HEK293T (cell line): ENCODE measurements around the gene KRT38.

Experiments
- BHLHE40 ChIP-seq: fragments of 450-650 bp; IDR thresholded peaks from 2 replicates; pipeline ENCODE4 v1.6.1; 2016; ENCODE audit warnings: mild to moderate bottlenecking, moderate library complexity, borderline replicate concordance
- ELF4 ChIP-seq: fragments of 450-650 bp; IDR thresholded peaks from 2 replicates; pipeline ENCODE4 v1.6.1; 2017; ENCODE audit warnings: antibody characterized with exemption
- FOXK2 ChIP-seq: fragments of 450-650 bp; IDR thresholded peaks from 2 replicates; pipeline ENCODE4 v1.6.1; 2016; ENCODE audit warnings: mild to moderate bottlenecking
- L3MBTL2 ChIP-seq: fragments of 450-650 bp; conservative IDR thresholded peaks from 2 replicates; pipeline ENCODE4 v1.6.1; 2016; ENCODE audit warnings: mild to moderate bottlenecking
- NFRKB ChIP-seq: fragments of 450-650 bp; IDR thresholded peaks from 2 replicates; pipeline ENCODE4 v1.6.1; 2016; ENCODE audit warnings: mild to moderate bottlenecking, moderate library complexity
- TARDBP ChIP-seq: fragments of 450-650 bp; IDR thresholded peaks from 2 replicates; pipeline ENCODE4 v1.6.1; 2016
- ZNF384 ChIP-seq: fragments of 450-650 bp; IDR thresholded peaks from 2 replicates; pipeline ENCODE4 v1.6.1; 2016

DNA sequence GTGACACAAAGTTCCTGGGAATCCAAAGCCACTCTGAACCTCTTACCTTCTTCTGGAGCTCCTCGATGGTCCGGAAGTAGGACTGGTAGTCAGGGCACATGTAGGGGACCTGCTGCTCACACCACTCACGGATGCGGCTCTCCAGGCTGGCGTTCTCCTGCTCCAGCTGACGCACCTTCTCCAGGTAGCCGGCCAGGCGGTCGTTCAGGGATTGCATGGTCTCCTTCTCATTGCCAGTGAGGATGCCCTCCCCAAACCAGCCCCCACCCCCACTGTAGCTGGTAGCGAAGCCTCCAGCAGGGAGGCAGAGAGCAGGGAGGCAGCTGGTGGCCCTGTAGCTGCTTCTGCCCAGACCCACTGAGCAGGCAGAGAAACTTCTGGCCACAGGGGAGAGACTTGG, 39.8 kb upstream of the KRT38 start:
- TF ChIP-seq ZNF384 (no peak), NFRKB (no peak), ELF4 (no peak), L3MBTL2 (no peak), BHLHE40 (no peak), TARDBP (no peak), FOXK2 (no peak)
